Measurements from ENCODE around the gene PTPN4. TPM values are rescaled to one million over a fixed set of nuclear protein-coding genes. Genes with fewer than 3 reads are reported as not detected.

Gene PTPN4
- total and polyA plus RNA-seq, 9 of the 15 experiments (the other 6 are each of a cell fraction or from before 2014, with no cell fraction given) = 5.0 to 32.8 (median 27.3) TPM

DNA sequence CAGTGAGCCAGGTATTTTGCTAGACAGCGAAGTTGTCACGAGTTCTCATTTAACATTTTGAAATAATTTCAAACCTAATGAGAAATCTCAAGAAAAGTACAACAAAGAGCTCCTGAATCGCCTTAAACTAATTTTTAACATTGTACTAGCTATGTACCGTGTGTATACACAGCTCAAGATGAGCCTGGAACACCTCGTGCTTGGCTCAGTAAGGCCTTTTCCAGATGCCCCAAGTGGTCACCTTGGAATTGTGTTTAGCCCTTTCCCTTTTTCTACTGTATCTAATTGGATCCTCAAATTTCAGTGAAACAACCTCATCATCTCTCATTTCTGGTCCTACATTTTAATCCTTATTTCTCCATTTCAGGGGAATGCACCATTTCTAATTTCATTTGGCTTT lies 7.2 kb downstream of the PTPN4 start:
- TF ChIP-seq POLR2G (IDR thresholded peaks at IDR 0.05; ENCODE audit: low read depth, low read length) = no peak
- no peak for TF ChIP-seq ZNF175 (CRISPR knock-in tag; IDR thresholded peaks at IDR 0.05; ENCODE audit: low read depth)
- no peak for TF ChIP-seq MXI1 (IDR thresholded peaks at IDR 0.05; ENCODE audit: low read depth, low read length)
- no peak for TF ChIP-seq ZNF224 (CRISPR knock-in tag; IDR thresholded peaks at IDR 0.05)
- TF ChIP-seq SRSF9 (IDR thresholded peaks at IDR 0.05; ENCODE audit: borderline replicate concordance, low read depth, low read length) = no peak
- TF ChIP-seq, protein P1, sequence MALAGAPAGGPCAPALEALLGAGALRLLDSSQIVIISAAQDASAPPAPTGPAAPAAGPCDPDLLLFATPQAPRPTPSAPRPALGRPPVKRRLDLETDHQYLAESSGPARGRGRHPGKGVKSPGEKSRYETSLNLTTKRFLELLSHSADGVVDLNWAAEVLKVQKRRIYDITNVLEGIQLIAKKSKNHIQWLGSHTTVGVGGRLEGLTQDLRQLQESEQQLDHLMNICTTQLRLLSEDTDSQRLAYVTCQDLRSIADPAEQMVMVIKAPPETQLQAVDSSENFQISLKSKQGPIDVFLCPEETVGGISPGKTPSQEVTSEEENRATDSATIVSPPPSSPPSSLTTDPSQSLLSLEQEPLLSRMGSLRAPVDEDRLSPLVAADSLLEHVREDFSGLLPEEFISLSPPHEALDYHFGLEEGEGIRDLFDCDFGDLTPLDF (CRISPR knock-in tag; IDR thresholded peaks at IDR 0.05) = no peak
- TF ChIP-seq NCOA6 (IDR thresholded peaks at IDR 0.05) = no peak
- TF ChIP-seq, protein P2, sequence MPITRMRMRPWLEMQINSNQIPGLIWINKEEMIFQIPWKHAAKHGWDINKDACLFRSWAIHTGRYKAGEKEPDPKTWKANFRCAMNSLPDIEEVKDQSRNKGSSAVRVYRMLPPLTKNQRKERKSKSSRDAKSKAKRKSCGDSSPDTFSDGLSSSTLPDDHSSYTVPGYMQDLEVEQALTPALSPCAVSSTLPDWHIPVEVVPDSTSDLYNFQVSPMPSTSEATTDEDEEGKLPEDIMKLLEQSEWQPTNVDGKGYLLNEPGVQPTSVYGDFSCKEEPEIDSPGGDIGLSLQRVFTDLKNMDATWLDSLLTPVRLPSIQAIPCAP (CRISPR knock-in tag; IDR thresholded peaks at IDR 0.05; ENCODE audit: borderline replicate concordance) = no peak
- TF ChIP-seq ZZZ3 (IDR thresholded peaks at IDR 0.05) = no peak
- TF ChIP-seq KDM1A (IDR thresholded peaks at IDR 0.05) = no peak
- Histone ChIP-seq H3K9me1 (ENCODE audit: control insufficient read depth, insufficient read depth, low read length) (no peaks in the 10 kb centered on the region), H4K20me1 (replicated peaks; ENCODE audit: control insufficient read depth, insufficient read depth, low read length) (no peaks in the 10 kb centered on the region), H3K9ac (ENCODE audit: insufficient read depth in 1 of 2, low read depth in 2 of 2, low read length in 2 of 2) (no peak overlapping the region), H3K36me3 (ENCODE audit: control insufficient read depth, insufficient read depth, low read length) (no peaks in the 10 kb centered on the region; the same call in 2 of the 3 replicates), H3K4me2 (ENCODE audit: insufficient read depth, low read length) (no peak overlapping the region), H3K4me3 (no peak overlapping the region), H3K4me1 (replicated peaks in 1 of 2; ENCODE audit: control insufficient read depth in 2 of 2, insufficient read depth in 2 of 2, low read length in 2 of 2) (peaks cover 0 to 13% of the 10 kb centered on the region in 2 experiments; a peak in 4 of 5 replicates), H3K9me3 (replicated peaks; ENCODE audit: control insufficient read depth, insufficient read depth, low read depth, low read length) (no peaks in the 10 kb centered on the region), H2AFZ (ENCODE audit: low read depth, low read length) (no peak overlapping the region), H3K27me3 (ENCODE audit: control insufficient read depth in 2 of 2, insufficient read depth in 2 of 2, low read length in 2 of 2) (no peaks in the 10 kb centered on the region), H3K79me2 (ENCODE audit: control insufficient read depth, insufficient read depth, low read length) (peaks cover 93% of the 10 kb centered on the region), H3K27ac (ENCODE audit: extremely low read depth, low read depth, low read length) (no peak overlapping the region)
- in situ Hi-C loops (cut with MboI) (no loop called here), intact Hi-C loops (cut with micrococcal nuclease) (no loop called here)
- 0 out of 3 replicates have a peak, but pooled peaks have one; percentile 16 for ATAC-seq
- ChIA-PET CTCF (ENCODE audit: low intra/inter-chr PET ratio) (no interaction called here), POLR2A (interaction anchor here (0.9 kb wide), 1 partner anchor 12 kb away, joined by 3 read pairs; no protein-coding TSS in a partner anchor)
- FAIRE-seq = peak; percentile 11
- 80% methylated on average over 5 of the region's 5 CpGs for WGBS (ENCODE audit: insufficient coverage, low coverage, missing lambda C conversion rate)
- no TSS peak for BruUV-seq (replicated peaks)
- no peak for DNase-seq (ENCODE audit: extremely low read depth in 1 of 4, low spot score in 3 of 4)

Data from K562 (cell line).